ENCODE data around the gene EBLN2.

EBLN2 gene

GRCh38 chr3:73107215-73107614 is 45.8 kb downstream of the EBLN2 start:
- DNase-seq (ENCODE audit: low read depth), result no peak

- DNase-seq (ENCODE audit: low read depth), result no peak
Observed at GRCh38 chr3:73107676-73108187, 46.3 kb downstream of the EBLN2 start.

- no peak for DNase-seq (ENCODE audit: low read depth)
Observed at GRCh38 chr3:73108750-73109149, 47.3 kb downstream of the EBLN2 start.

- no peak for DNase-seq (ENCODE audit: low read depth)
Observed at GRCh38 chr3:73110530-73110929, 49.1 kb downstream of the EBLN2 start.
